Kasumi-1 (cell line): ENCODE data around the gene SNRNP70.
"Not testable (repeated sequence)": the region's sequence is repeated elsewhere in the genome, so short reads cannot be mapped to it uniquely, and the experiment has no call there.

Experiments used
- DNase-seq, 2 experiments: peaks; one replicate each; lab custom pipeline; 2025; lab: John Stamatoyannopoulos, UW

SNRNP70 gene

GRCh38 chr19:49120868-49121267 is 35.6 kb downstream of the SNRNP70 start:
- DNase-seq, result no peak

DNA sequence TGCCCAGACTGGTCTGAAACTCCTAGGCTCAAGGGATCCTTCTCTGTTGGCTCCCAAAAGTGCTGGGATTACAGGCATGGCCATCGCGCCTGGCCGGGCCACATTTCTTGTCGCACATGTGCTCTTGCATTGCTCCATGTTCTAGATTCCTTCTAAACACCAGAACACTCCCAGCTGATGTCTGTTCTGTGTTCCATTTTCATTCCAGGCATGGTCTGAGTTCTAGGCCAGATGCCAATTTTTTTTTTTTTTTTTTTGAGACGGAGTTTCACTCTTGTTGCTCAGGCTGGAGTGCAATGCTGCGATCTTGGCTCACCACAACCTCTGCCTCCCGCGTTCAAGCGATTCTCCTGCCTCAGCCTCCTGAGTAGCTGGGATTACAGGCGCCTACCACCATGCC is 36.6 kb downstream of the SNRNP70 start:
- not testable (repeated sequence) for DNase-seq

- not testable (repeated sequence) for DNase-seq
These were observed 38.0 kb downstream of the SNRNP70 start for GRCh38 chr19:49123285-49123684.

GRCh38 chr19:49125025-49125731 is 39.9 kb downstream of the SNRNP70 start:
- no peak for DNase-seq

DNA sequence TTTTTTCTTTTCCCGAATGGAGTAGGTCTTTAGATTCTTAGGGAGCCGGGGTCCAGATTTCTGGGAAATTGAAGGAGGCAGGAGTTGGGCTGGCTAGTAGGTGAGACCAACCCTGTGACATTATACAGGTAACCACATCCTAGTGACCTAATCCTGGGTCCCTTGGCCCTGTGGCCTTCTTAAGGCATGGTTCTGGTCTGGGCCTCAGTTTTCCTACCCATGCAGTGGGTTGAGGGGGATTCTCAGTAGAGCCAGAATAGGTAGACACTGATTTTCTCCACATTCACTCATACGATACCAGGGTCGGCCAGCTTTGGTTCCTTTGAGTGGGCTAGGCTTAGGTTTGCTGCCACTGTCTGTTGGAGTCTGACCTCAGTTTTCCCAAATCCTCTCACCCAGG is 41.3 kb downstream of the SNRNP70 start:
- no peak for DNase-seq

- not testable (repeated sequence) for DNase-seq
These were observed 42.0 kb downstream of the SNRNP70 start for GRCh38 chr19:49127225-49127624.

DNA sequence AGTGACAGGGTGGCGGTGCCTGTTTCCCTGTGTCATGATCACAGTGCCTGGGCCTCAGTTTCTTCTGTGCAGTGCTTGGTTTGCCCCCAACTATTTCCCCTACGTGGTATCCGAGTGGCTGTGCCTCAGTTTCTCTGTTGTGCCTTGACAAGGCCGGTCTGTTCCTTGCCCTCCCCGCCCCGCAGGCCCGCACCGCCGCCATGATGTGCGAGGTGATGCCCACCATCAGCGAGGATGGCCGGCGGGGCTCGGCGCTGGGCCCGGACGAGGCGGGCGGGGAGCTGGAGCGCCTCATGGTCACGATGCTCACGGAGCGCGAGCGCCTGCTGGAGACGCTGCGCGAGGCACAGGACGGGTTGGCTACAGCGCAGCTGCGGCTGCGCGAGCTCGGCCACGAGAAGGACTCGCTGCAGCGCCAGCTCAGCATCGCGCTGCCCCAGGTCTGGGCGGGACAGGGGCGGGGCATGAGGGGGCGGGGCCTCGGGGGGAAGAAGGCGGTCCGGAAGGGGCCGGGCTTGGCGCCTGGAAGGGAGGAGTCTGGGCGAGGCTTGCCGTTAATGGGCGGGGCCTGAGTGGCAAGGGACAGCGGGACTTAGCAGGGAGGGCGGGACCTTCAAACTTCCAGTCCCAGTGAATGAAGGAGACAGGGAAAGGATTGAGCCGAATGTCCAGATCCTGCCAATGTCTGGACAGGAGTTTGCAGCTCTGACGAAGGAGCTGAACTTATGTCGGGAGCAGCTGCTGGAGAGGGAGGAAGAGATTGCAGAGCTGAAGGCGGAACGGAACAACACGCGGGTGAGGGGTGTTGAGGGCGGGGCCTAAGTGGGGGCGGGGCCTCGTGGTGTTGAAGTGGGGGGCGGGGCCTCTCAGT is 42.7 kb downstream of the SNRNP70 start:
- peak; percentile 88 to 90 for DNase-seq

DNA sequence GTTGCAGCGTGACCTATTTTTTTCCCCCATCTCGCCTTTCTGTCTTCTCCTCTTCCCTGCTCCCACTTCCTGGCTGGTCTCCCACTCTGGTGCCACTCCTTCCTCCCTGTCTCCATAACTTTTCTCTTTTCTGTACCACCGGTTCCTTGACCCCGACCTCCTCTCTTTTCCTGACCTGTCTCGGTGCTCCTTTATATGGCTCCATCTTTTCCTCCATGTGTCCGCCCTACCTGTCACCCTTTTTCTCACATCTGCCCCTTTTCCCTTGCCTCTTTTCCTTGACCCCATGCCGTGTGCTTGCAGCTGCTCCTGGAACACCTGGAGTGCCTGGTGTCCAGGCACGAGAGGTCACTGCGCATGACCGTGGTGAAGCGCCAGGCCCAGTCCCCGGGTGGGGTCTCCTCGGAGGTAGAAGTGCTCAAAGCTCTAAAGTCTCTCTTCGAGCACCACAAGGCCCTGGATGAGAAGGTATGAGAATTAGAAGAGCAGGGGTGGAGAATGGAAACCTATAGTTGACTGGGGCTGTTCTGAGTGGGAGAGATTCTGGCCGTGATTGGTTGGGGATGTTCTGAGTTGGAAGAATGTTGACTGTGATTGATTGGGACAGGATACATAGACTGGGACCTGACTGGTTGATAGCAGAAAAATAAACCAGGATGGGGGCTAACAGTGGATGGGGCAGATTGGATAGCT is 43.4 kb downstream of the SNRNP70 start:
- no peak for DNase-seq

GRCh38 chr19:49129238-49129583 is 44.0 kb downstream of the SNRNP70 start:
- no peak for DNase-seq

GRCh38 chr19:49130325-49130724 is 45.1 kb downstream of the SNRNP70 start:
- no peak for DNase-seq

DNA sequence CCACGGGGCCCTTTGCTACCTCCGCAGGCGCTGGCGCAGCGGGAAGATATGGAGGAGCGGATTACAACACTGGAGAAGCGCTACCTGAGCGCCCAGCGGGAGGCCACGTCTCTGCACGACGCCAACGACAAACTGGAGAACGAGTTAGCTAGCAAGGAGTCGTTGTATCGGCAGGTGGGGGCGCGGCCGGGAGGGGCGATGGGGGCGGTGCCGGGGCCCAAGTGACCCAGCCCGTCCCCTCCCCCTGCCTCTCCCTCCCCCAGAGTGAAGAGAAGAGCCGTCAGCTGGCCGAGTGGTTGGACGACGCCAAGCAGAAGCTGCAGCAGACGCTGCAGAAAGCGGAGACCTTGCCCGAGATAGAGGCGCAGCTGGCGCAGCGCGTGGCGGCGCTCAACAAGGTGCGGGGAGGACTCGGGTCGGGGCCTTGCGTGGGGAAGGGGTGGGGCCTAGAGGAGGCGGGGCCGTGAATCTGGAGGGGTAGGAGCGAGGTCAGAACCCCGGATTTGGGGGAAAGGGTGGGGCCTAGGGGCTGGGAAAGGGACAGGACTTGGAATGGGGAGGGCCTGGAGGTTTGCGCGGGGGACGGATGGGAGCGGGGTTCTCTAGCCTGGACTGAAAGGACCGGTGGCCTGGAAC is 47.8 kb downstream of the SNRNP70 start:
- DNase-seq, result no peak

DNA sequence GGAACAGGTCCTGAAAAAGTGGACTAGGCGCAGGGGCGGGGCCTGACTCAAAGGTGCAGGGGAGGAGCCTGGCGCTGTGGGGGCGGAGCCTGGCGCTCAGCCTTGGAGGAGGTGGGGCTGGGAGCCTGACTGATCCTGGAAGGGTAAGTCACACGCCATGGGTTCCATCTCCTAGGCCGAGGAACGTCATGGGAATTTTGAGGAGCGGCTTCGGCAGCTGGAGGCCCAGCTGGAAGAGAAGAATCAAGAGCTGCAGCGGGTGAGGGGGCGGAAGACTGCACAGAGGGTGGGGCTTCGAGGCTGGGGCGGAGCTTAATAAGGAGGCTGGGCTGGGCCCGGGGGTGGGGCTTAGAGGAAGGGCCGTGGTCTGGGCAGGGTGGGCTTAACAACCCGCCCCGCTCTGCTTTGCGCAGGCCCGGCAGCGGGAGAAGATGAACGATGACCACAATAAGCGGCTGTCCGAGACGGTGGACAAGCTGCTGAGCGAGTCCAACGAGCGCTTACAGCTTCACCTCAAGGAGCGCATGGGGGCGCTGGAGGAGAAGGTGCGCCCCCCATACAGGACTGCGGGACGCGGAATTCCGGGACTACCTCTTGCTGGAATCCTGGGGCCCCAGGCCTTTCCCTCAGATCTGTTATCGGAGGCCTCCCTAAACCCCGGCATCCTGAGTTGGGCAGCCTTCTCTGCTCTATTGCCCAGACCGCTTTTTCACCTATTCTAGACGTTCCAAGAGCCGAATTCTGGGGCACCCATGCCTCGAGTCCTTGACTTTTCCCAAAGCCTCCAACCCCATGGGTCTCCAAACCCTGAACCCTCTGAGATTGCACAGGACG is 48.6 kb downstream of the SNRNP70 start:
- DNase-seq, result no peak

GRCh38 chr19:49135686-49136085 is 50.4 kb downstream of the SNRNP70 start:
- no peak for DNase-seq

DNA sequence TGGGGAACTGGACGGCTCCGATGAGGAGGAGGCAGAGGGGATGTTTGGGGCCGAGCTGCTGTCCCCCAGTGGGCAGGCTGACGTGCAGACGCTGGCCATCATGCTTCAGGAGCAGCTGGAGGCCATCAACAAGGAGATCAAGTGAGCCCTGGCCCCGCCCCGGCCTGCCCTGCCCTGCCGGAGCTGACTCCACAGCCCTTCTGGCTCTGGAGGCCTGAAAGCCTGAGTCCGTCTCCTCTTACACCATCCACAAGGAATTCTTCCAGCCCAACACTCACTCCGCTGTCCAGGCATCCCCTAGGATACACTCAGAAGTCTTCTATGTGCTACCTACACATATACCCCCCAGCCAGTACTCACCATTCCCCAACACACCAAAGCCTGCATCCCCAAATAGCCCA is 51.5 kb downstream of the SNRNP70 start:
- DNase-seq, result no peak

GRCh38 chr19:49140951-49141350 is 55.7 kb downstream of the SNRNP70 start:
- DNase-seq, result no peak

GRCh38 chr19:49141352-49141751 is 56.1 kb downstream of the SNRNP70 start:
- DNase-seq, result no peak

GRCh38 chr19:49142866-49143335 is 57.6 kb downstream of the SNRNP70 start:
- no peak for DNase-seq

DNA sequence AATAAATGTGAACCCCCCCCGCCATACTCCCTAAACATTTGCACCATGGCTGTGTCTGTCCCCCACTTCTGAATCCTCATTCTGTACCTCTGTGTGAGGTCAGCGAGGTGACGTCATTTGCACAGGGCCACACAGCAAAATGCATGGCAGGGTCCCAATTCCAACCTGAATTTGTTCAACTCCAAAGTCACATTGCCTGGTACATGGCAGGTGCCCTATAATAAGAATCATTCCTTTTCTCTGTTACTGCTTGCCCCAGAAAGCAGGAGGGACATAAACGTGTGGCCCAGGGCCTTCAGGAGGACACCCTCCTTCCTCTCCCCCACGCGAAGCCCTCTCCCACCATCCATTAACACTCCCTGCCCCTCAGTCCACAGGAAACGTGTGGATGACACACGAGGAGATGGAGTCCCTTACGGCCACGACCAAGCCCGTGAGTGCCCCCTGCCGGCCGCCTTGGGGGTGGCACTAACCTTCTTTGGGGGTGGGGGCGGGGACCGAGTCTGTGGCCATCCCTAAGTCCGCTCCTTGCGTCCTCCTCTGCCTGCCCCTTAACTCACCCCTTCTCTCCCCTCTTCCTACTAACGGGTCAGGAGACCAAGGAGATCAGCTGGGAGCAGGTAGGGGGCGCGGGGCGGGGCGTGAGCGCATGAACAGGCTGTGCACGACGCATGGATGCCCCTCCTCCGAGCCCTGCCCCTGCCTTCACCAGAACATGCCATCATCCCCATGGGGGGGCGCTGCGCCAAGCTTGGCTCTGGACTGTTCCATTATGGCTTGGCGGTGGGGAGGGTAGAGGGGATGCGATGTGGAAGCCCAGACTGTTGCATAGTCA is 60.5 kb downstream of the SNRNP70 start:
- DNase-seq, result peak; percentile 83

DNA sequence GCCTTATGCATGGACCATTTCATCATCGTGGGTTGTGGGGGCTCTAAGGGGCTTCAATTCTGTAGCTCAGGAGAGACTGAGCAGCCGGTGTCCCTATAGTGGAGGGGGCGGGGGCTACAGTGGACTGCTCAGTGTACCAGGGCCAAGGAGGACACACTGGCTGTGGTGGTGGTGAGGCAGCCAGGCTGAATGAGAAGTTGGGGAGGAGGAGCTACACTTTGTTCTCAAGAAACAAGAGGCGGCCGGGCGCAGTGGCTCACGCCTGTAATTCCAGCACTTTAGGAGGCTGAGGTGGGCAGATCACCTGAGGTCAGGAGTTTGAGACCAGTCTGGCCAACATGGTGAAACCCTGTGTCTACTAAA is 61.1 kb downstream of the SNRNP70 start:
- DNase-seq, result not testable (repeated sequence)

DNA sequence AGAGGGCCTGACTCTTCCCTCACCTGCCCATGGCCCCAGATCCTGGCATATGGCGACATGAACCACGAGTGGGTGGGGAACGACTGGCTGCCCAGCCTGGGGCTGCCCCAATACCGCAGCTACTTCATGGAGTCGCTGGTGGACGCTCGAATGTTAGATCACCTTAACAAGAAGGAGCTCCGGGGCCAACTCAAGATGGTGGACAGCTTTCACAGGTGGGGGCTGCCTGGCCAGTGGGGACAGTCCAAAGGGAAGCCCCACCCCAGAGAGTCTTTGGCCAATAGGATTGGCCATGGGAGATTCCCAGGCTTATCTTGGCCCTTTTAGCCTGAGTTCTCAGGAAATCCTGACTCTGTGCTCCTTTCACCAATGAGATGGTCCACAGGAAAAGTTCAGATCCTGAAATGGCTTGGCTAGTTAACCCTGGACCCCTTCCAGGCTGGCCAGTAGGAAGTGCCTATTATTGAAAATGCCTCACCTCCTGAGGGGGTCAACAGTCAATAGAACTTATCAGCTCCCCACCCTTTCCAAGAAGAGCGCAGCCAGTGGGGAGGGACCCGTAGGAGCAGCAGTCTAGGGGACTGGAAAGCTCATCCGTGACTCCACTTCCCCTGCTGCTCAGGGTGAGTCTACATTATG is 62.9 kb downstream of the SNRNP70 start:
- no peak for DNase-seq
